CD4-positive, alpha-beta T cell treated with Interleukin-17A for 4 hours (primary cell): ENCODE results near the gene BET1.

ENCODE experiments used
- DNase-seq: peaks from one replicate; pipeline ENCODE4 v3.0.0-alpha.2; 2020; ENCODE audit warnings: mixed read lengths

Gene BET1

GRCh38 chr7:93955304-93955703 is 48.9 kb downstream of the BET1 start:
- DNase-seq = no peak

GRCh38 chr7:93949423-93949822 is 54.7 kb downstream of the BET1 start:
- DNase-seq = no peak

- no peak for DNase-seq
Observed at GRCh38 chr7:93948873-93949272, 55.3 kb downstream of the BET1 start.

- no peak for DNase-seq
Observed at GRCh38 chr7:93948106-93948505, 56.0 kb downstream of the BET1 start.

- no peak for DNase-seq
Observed at GRCh38 chr7:93945756-93946535, 58.2 kb downstream of the BET1 start.

- no peak for DNase-seq
Observed at GRCh38 chr7:93945083-93945482, 59.1 kb downstream of the BET1 start.

- DNase-seq = no peak
Observed at GRCh38 chr7:93944673-93945072, 59.5 kb downstream of the BET1 start.

- DNase-seq = no peak
Observed at GRCh38 chr7:93943816-93944540, 60.2 kb downstream of the BET1 start.
